GM12872 (cell line): ENCODE measurements around the gene SDHAF1.

Source experiments
- CTCF ChIP-seq: IDR thresholded peaks from 3 replicates; pipeline ENCODE4 v1.5.1; 2011; ENCODE audit warnings: low read depth, mild to moderate bottlenecking, low read length, moderate library complexity; ENCODE audit not compliant: insufficient read depth

SDHAF1 gene

GRCh38 chr19:35995048-35995993 lies at the start of gene SDHAF1:
Gene SDHAF1 (plus strand): TSS chr19:35995188. CDS start chr19:35995275, 87 bp downstream.
- 0 out of 3 replicates have a peak, but pooled peaks have one; percentile 5 for TF ChIP-seq CTCF

GRCh38 chr19:35946203-35946602 lies 48.8 kb upstream of the SDHAF1 start:
- TF ChIP-seq CTCF: no peak

- TF ChIP-seq CTCF: no peak
Observed at GRCh38 chr19:35949131-35949530, 45.9 kb upstream of the SDHAF1 start.

- no peak for TF ChIP-seq CTCF
Observed at GRCh38 chr19:35955881-35956634, 38.9 kb upstream of the SDHAF1 start.

GRCh38 chr19:35958660-35959039 lies 36.3 kb upstream of the SDHAF1 start:
- no peak for TF ChIP-seq CTCF

GRCh38 chr19:35959040-35959967 lies 35.7 kb upstream of the SDHAF1 start:
- TF ChIP-seq CTCF: peak; percentile 36; the same call in 2 of the 3 replicates
